Pancreas (tissue), 10 donors: ENCODE results near the gene LARP6. TPM values are rescaled to one million over a fixed set of nuclear protein-coding genes. Genes with fewer than 3 reads are reported as not detected.
A peak's percentile ranks its signal among the peaks of the same experiment; 100 is the strongest.

Source experiments
- ATAC-seq, 4 donors: fragments of 200-7000 bp; cut with Tn5 transposase; one replicate each; pipeline versions ENCODE4 v1.8.0 to v1.9.1; 2020; ENCODE audit warnings: mild to moderate bottlenecking in 4 of 4, moderate library complexity in 4 of 4
- DNase-seq, 6 donors: peaks; one replicate each; pipeline ENCODE4 v3.0.0-alpha.2; 2020
- FAIRE-seq: peaks from 2 replicates; lab custom pipeline; 2012; peaks lifted over from hg19 to GRCh38; lab: Jason Lieb, UNC
- H3K27ac ChIP-seq, 4 donors: fragments of 200-600 bp; sonication (generic); 1 replicate in 3 of 4; 2 replicates in 1 of 4; pipeline versions ENCODE4 v1.5.0 to v1.8.0; 2020
- H3K27me3 ChIP-seq, 4 donors: fragments of 200-600 bp; one replicate each; pipeline ENCODE4 v1.8.0; 2021
- H3K36me3 ChIP-seq, 3 donors: fragments of 200-600 bp; sonication (generic) in 1 of 3; one replicate each; pipeline versions ENCODE4 v1.5.0 to v1.8.0; 2020 to 2021
- H3K4me1 ChIP-seq, 3 donors: fragments of 200-600 bp; one replicate each; pipeline ENCODE4 v1.8.0; 2021
- H3K4me3 ChIP-seq, 4 donors: fragments of 200-600 bp; sonication (generic) in 2 of 4; one replicate each; pipeline versions ENCODE4 v1.5.0 to v1.8.0; 2020 to 2021
- H3K9me3 ChIP-seq, 4 donors: fragments of 200-600 bp; one replicate each; pipeline ENCODE4 v1.8.0; 2021
- WGBS, 2 donors: extraction: QIAGEN DNeasy Blood & Tissue Kit; methylation state at CpG; one replicate each; pipeline ENCODE4 v1.1.7; 2013; 5-methylcytosine and 5-hydroxymethylcytosine counted together
- intact Hi-C, 3 donors: fragments of 100-400 bp; cut with DNase I; formaldehyde crosslinking; loops; one replicate each; pipeline versions ENCODE4 v1.11.1 to v1.14.2; 2022
- polyA plus RNA-seq, 2 donors: library from polyadenylated mRNA; stranded (reverse); fragments of 200-250 nt; gene quantifications; one replicate each; pipeline ENCODE4 v1.2.3, GENCODE V29; 2013
- total RNA-seq, 6 donors: library from RNA; stranded (reverse); fragmentation: NEBNext Ultra II Directional in 4 of 6; extraction: Animal tissue kit (Norgen Biotek cat#: 25700) in 4 of 6; gene quantifications; one replicate each; pipeline versions ENCODE4 v1.2.1 to v1.2.4, GENCODE V29; 2021 to 2023
- TF ChIP-seq, protein P1 (sequence below), 4 donors: fragments of 200-600 bp; sonication (generic) in 3 of 4; IDR thresholded peaks; one replicate each; pipeline versions ENCODE4 v1.5.0 to v1.8.0; 2021; ENCODE audit warnings: antibody characterized with exemption in 4 of 4
- donor health status: healthy with polysubstance abuse.
- donor health status: DM: no; HTN: no; CAD: no; lungs with moderate emphysema.
- donor health status: DM: no; HTN: no; CAD: no.
- donor health status: control.
- donor health status: control.
- donor health status: Bipolar disorder and iron deficiency.
- donor health status: DM: yes; HTN: yes; CAD: no.
- donor health status: DM: no; HTN: no; CAD: no.
- donor health status: DM: no; HTN: no; CAD: no.
- donor health status: DM: yes; HTN: yes; CAD: no.

The LARP6 gene
- total and polyA plus RNA-seq, 8 donors = 5.9 to 10.3 (median 8.8) TPM

DNA sequence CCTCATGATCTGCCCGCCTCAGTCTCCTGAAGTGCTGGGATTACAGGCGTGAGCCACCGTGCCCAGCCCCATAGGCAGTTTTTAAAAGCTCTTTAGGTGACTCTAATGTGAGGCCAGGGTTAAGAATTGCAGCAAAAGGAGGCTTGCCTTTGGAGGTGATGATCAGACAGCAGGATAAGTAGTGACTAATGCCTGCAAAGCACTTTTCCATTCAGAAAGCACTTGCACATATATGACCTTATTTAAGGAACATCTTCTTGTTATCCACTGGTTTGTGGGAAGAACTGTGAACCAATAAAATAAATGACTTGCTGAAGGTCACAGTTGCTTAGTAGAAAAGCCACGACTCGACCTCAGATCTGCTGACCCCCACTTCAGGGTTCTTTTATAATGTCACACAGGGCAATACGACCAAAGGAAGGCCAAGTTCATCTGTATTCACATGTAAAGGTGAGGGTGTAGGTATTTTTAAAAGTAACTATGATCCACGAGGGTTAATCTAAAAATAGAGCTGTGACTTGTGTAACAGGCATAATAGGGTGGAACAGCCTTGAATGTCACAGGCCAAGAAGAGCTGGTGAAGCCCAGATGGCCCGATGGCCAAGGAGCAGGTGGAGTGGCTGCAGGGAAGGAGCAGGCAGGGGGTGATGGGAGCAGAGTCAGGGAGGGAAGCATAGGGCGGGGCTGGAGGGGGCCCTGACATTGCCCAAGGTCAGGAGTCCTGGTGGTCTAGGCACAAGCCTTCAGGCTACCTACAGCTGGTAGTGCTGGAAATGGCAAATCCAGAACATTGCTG is 24.4 kb downstream of the LARP6 start:
- H3K36me3 ChIP-seq = no peaks in the 10 kb centered on the region
- TF ChIP-seq, protein P1, sequence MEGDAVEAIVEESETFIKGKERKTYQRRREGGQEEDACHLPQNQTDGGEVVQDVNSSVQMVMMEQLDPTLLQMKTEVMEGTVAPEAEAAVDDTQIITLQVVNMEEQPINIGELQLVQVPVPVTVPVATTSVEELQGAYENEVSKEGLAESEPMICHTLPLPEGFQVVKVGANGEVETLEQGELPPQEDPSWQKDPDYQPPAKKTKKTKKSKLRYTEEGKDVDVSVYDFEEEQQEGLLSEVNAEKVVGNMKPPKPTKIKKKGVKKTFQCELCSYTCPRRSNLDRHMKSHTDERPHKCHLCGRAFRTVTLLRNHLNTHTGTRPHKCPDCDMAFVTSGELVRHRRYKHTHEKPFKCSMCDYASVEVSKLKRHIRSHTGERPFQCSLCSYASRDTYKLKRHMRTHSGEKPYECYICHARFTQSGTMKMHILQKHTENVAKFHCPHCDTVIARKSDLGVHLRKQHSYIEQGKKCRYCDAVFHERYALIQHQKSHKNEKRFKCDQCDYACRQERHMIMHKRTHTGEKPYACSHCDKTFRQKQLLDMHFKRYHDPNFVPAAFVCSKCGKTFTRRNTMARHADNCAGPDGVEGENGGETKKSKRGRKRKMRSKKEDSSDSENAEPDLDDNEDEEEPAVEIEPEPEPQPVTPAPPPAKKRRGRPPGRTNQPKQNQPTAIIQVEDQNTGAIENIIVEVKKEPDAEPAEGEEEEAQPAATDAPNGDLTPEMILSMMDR (IDR thresholded peaks at IDR 0.05) = no peak
- H3K27me3 ChIP-seq = no peaks in the 10 kb centered on the region
- WGBS, 2 donors = 51 to 52% methylated on average over 9 of the region's 9 CpGs
- FAIRE-seq = no peak
- intact Hi-C loops = loop anchor here in 1 of 3 donors (10.0 kb wide), 1 partner anchor 45 kb away; no protein-coding TSS in a partner anchor
- H3K4me1 ChIP-seq = peaks cover 26 to 33% (median 31%) of the 10 kb centered on the region in 3 donors
- peak in 1 of 4 donors; percentile 52 for ATAC-seq
- H3K9me3 ChIP-seq = no peaks in the 10 kb centered on the region
- H3K27ac ChIP-seq = no peak overlapping the region
- no peak overlapping the region for H3K4me3 ChIP-seq
- DNase-seq = peak in 1 of 6 donors; percentile 26

DNA sequence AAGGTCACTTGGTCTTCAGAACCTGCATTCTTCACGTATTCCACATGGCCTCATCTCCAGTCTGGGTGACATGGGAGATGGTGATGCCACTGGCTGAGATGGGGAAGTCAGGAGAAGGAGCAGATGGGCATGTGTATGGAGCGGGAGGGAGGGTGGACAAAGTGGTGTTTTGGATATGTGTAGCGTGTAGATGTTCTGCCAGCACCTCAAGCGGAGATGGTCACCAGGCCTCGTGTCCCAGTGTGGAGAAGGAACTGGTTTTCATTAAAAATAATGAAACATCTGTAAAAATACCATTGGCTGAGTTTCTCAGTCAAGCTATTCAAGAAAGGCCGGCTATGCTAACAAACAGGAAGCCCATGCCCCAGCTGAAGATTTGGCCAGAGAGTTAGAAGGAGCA is 26.2 kb downstream of the LARP6 start:
- TF ChIP-seq, protein P1 (IDR thresholded peaks at IDR 0.05) = no peak
- Histone ChIP-seq H3K4me3 (no peak overlapping the region), H3K36me3 (no peaks in the 10 kb centered on the region), H3K27me3 (no peaks in the 10 kb centered on the region), H3K4me1 (peaks cover 21 to 26% (median 24%) of the 10 kb centered on the region in 3 donors), H3K27ac (no peak overlapping the region), H3K9me3 (no peaks in the 10 kb centered on the region)
- no peak for FAIRE-seq
- DNase-seq = no peak
- intact Hi-C loops = loop anchor here in 1 of 3 donors (10.0 kb wide), 1 partner anchor 47 kb away; no protein-coding TSS in a partner anchor
- 93% methylated on average over 6 of the region's 6 CpGs for WGBS, 2 donors
- no peak for ATAC-seq

DNA sequence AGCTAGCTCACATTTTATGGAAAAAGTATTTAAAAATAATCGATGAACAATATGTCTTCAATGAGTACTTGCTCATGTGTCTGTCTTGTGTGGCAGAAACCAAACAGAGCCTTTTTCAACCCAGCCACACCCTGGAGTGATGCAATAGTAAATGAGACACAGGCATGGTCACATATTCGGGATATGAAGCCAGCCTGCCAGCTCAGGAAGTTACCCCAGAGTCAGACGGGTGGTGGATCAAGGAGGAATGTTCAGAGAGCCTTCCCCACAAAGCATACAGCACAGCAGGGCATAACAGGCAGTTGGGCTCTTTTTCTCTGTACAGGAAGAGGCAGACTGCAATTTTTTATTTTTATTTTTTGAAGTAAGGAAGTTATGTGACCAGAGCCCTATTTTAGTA is 27.3 kb downstream of the LARP6 start:
- Histone ChIP-seq H3K27me3 (no peaks in the 10 kb centered on the region), H3K4me1 (peaks cover 20 to 26% (median 24%) of the 10 kb centered on the region in 3 donors), H3K9me3 (no peaks in the 10 kb centered on the region), H3K27ac (no peak overlapping the region), H3K36me3 (no peaks in the 10 kb centered on the region), H3K4me3 (no peak overlapping the region)
- TF ChIP-seq, protein P1 (IDR thresholded peaks at IDR 0.05) = no peak
- DNase-seq (no peak), ATAC-seq (peak in 1 of 4 donors; percentile 55), FAIRE-seq (no peak)
- 33 to 43% methylated on average over 3 of the region's 3 CpGs for WGBS, 2 donors
- intact Hi-C loops = loop anchor here in 1 of 3 donors (10.0 kb wide), 1 partner anchor 48 kb away; no protein-coding TSS in a partner anchor

DNA sequence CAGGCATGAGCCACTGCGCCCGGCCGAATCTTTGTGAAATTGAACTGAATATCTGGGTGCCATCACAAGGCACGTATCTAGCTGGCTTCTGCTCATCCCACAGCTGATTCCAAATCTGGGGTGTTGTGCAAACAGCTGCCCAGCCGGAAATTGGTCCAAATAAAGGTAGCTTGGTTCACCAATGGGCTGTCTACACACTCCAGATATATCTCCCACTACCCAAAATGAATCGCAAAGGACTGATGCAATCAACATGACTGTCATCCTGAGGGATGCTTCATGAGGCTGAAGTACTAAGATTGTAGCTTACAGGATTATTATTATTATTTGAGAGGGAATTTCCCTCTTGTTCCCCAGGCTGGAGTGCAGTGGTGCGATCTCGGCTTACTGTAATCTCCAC is 28.1 kb downstream of the LARP6 start:
- no peaks in the 10 kb centered on the region for H3K27me3 ChIP-seq
- no peak overlapping the region for H3K4me3 ChIP-seq
- DNase-seq (no peak), ATAC-seq (no peak), FAIRE-seq (no peak)
- peaks cover 12 to 20% (median 17%) of the 10 kb centered on the region in 3 donors for H3K4me1 ChIP-seq
- no peaks in the 10 kb centered on the region for H3K9me3 ChIP-seq
- H3K36me3 ChIP-seq = no peaks in the 10 kb centered on the region
- TF ChIP-seq, protein P1 (IDR thresholded peaks at IDR 0.05) = no peak
- 83% methylated on average over 8 of the region's 8 CpGs for WGBS, 2 donors
- intact Hi-C loops = loop anchor here in 1 of 3 donors (10.0 kb wide), 1 partner anchor 49 kb away; no protein-coding TSS in a partner anchor
- no peak overlapping the region for H3K27ac ChIP-seq
